H9 (cell line): ENCODE measurements around the gene TPGS1. TPM values are rescaled to one million over a fixed set of nuclear protein-coding genes. Genes with fewer than 3 reads are reported as not detected.
A peak's percentile ranks its signal among the peaks of the same experiment; 100 is the strongest.

Source experiments
- DNase-seq: peaks from one replicate; pipeline ENCODE4 v3.0.0-alpha.2; 2017
- H2AFZ ChIP-seq: one replicate; pipeline ENCODE4 v1.6.1; 2013; ENCODE audit warnings: mild to moderate bottlenecking, low read length, control low read depth, moderate library complexity
- H2AK5ac ChIP-seq: 2 replicates; pipeline ENCODE4 v1.6.1; 2013; ENCODE audit warnings: low read length, control low read depth, mixed read lengths; ENCODE audit not compliant: insufficient read length
- H2BK120ac ChIP-seq: one replicate; pipeline ENCODE4 v1.6.1; 2013; ENCODE audit warnings: low read depth, mild to moderate bottlenecking, low read length, control low read depth, inconsistent platforms; ENCODE audit not compliant: poor library complexity, severe bottlenecking
- H2BK12ac ChIP-seq: 2 replicates; pipeline ENCODE4 v1.6.1; 2013; ENCODE audit warnings: low read length, control low read depth, mixed read lengths, low read depth; ENCODE audit not compliant: insufficient read length
- H2BK15ac ChIP-seq: 2 replicates; pipeline ENCODE4 v1.6.1; 2013; ENCODE audit warnings: low read depth, low read length, control low read depth
- H2BK20ac ChIP-seq: one replicate; pipeline ENCODE4 v1.6.1; 2013; ENCODE audit warnings: low read depth, mild to moderate bottlenecking, low read length, control low read depth, inconsistent platforms; ENCODE audit not compliant: poor library complexity, severe bottlenecking
- H2BK5ac ChIP-seq: 2 replicates; pipeline ENCODE4 v1.6.1; 2013; ENCODE audit warnings: low read length, control low read depth, mixed read lengths; ENCODE audit not compliant: insufficient read length
- H3K14ac ChIP-seq: 2 replicates; pipeline ENCODE4 v1.6.1; 2013; ENCODE audit warnings: low read length, control low read depth; ENCODE audit not compliant: insufficient read depth
- H3K18ac ChIP-seq: 2 replicates; pipeline ENCODE4 v1.6.1; 2013; ENCODE audit warnings: low read depth, mild to moderate bottlenecking, mixed read lengths, low read length, control low read depth; ENCODE audit not compliant: insufficient read length
- H3K23ac ChIP-seq: 2 replicates; pipeline ENCODE4 v1.6.1; 2013; ENCODE audit warnings: low read length, control low read depth, mixed read lengths, low read depth; ENCODE audit not compliant: insufficient read length
- H3K23me2 ChIP-seq: 2 replicates; pipeline ENCODE4 v1.6.1; 2013; ENCODE audit warnings: low read depth, mild to moderate bottlenecking, mixed read lengths, low read length, control low read depth; ENCODE audit not compliant: insufficient read length, poor library complexity, severe bottlenecking
- H3K27ac ChIP-seq: 2 replicates; pipeline ENCODE4 v1.5.1; 2013; ENCODE audit warnings: low read length, control low read depth, mixed read lengths, low read depth; ENCODE audit not compliant: insufficient read length
- H3K27me3 ChIP-seq: 2 replicates; pipeline ENCODE4 v1.6.1; 2013; ENCODE audit warnings: low read length, control low read depth, inconsistent platforms; ENCODE audit not compliant: insufficient read depth
- H3K4ac ChIP-seq: 2 replicates; pipeline ENCODE4 v1.6.1; 2013; ENCODE audit warnings: low read depth, mild to moderate bottlenecking, control low read depth, inconsistent platforms, low read length, moderate library complexity
- H3K4me1 ChIP-seq: 2 replicates; pipeline ENCODE4 v1.6.1; 2013; ENCODE audit warnings: low read length, control low read depth, inconsistent platforms; ENCODE audit not compliant: insufficient read depth
- H3K4me2 ChIP-seq: 2 replicates; pipeline ENCODE4 v1.6.1; 2013; ENCODE audit warnings: low read length, control low read depth, mixed read lengths; ENCODE audit not compliant: insufficient read length, insufficient read depth
- H3K56ac ChIP-seq: 2 replicates; pipeline ENCODE4 v1.6.1; 2013; ENCODE audit warnings: low read depth, mild to moderate bottlenecking, mixed read lengths, low read length, control low read depth; ENCODE audit not compliant: insufficient read length
- H3K79me1 ChIP-seq: 2 replicates; pipeline ENCODE4 v1.6.1; 2013; ENCODE audit warnings: low read depth, mild to moderate bottlenecking, moderate library complexity, low read length, control low read depth, inconsistent platforms; ENCODE audit not compliant: insufficient read depth, poor library complexity, severe bottlenecking
- H3K79me2 ChIP-seq: 2 replicates; pipeline ENCODE4 v1.6.1; 2013; ENCODE audit warnings: low read length, control low read depth, inconsistent platforms; ENCODE audit not compliant: insufficient read depth
- H3K9ac ChIP-seq: 2 replicates; pipeline ENCODE4 v1.6.1; 2013; ENCODE audit warnings: low read length, control low read depth, mixed read lengths; ENCODE audit not compliant: insufficient read length; ENCODE audit errors: extremely low read depth
- H3K9me3 ChIP-seq: one replicate; pipeline ENCODE4 v1.6.1; 2013; ENCODE audit warnings: low read depth, low read length, inconsistent platforms; ENCODE audit not compliant: control insufficient read depth
- H3T11ph ChIP-seq: one replicate; pipeline ENCODE4 v1.6.1; 2013; ENCODE audit warnings: mild to moderate bottlenecking, low read length, control low read depth, inconsistent platforms
- H4K20me1 ChIP-seq: one replicate; pipeline ENCODE4 v1.6.1; 2013; ENCODE audit not compliant: control insufficient read depth, insufficient read length, insufficient read depth
- H4K5ac ChIP-seq: 2 replicates; pipeline ENCODE4 v1.6.1; 2013; ENCODE audit warnings: low read depth, mild to moderate bottlenecking, mixed read lengths, low read length, control low read depth; ENCODE audit not compliant: insufficient read length
- H4K8ac ChIP-seq: replicated peaks from 2 replicates; pipeline ENCODE4 v1.6.1; 2013; ENCODE audit warnings: low read length, control low read depth, mixed read lengths, low read depth; ENCODE audit not compliant: insufficient read length
- H4K91ac ChIP-seq: 2 replicates; pipeline ENCODE4 v1.6.1; 2013; ENCODE audit warnings: low read depth, mild to moderate bottlenecking, moderate library complexity, mixed read lengths, low read length, control low read depth; ENCODE audit not compliant: insufficient read length
- H3K27ac Mint-ChIP-seq, 3 experiments: 2 replicates in 2 of 3; 3 replicates in 1 of 3; pipeline ENCODE4 v1.8.0; 2020 to 2021; ENCODE audit warnings: mixed read lengths in 3 of 3, mild to moderate bottlenecking in 1 of 3, moderate library complexity in 1 of 3
- H3K27me3 Mint-ChIP-seq: 2 replicates; pipeline ENCODE4 v1.8.0; 2021; ENCODE audit warnings: low read depth, mild to moderate bottlenecking, moderate library complexity, mixed read lengths
- H3K36me3 Mint-ChIP-seq, 3 experiments: 2 replicates in 2 of 3; 3 replicates in 1 of 3; pipeline ENCODE4 v1.8.0; 2020 to 2021; ENCODE audit warnings: low read depth in 3 of 3, mixed read lengths in 3 of 3; ENCODE audit not compliant: insufficient read depth in 1 of 3
- H3K4me1 Mint-ChIP-seq, 2 experiments: 2 replicates each; pipeline ENCODE4 v1.8.0; 2020; ENCODE audit warnings: mixed read lengths in 2 of 2
- H3K4me3 Mint-ChIP-seq, 2 experiments: 2 replicates in 1 of 2; 3 replicates in 1 of 2; pipeline ENCODE4 v1.8.0; 2020 to 2021; ENCODE audit warnings: mild to moderate bottlenecking in 2 of 2, mixed read lengths in 2 of 2, moderate library complexity in 1 of 2
- H3K9me3 Mint-ChIP-seq, 2 experiments: 2 replicates in 1 of 2; 3 replicates in 1 of 2; pipeline ENCODE4 v1.8.0; 2020; ENCODE audit warnings: mild to moderate bottlenecking in 2 of 2, mixed read lengths in 2 of 2, moderate library complexity in 1 of 2
- CTCF ChIP-seq: fragments of 200-600 bp; sonication (generic); conservative IDR thresholded peaks from 3 replicates; pipeline ENCODE4 v1.8.0; 2021; ENCODE audit warnings: antibody characterized with exemption, mild to moderate bottlenecking
- WGBS: extraction: QIAGEN DNeasy Blood & Tissue Kit; methylation state at CpG from one replicate; pipeline ENCODE4 v1.1.7; 2013; ENCODE audit warnings: missing lambda C conversion rate, low lambda C conversion rate, mixed read lengths; ENCODE audit not compliant: insufficient read length; ENCODE audit errors: extremely low coverage; 5-methylcytosine and 5-hydroxymethylcytosine counted together
- total RNA-seq: library from RNA; stranded (reverse); gene quantifications from 2 replicates; pipeline ENCODE4 v1.2.1, GENCODE V29; 2021

Gene TPGS1
- total RNA-seq, 1 experiment from 2014 or later, result 7.4 TPM

- Histone ChIP-seq H2AK5ac (no peak overlapping the region), H4K5ac (no peak overlapping the region), H3K4me1 (no peaks in the 10 kb centered on the region), H3T11ph (no peak overlapping the region), H3K27me3 (no peaks in the 10 kb centered on the region), H2BK5ac (no peak overlapping the region), H3K79me2 (no peaks in the 10 kb centered on the region), H4K20me1 (peaks cover 5% of the 10 kb centered on the region), H3K23me2 (peaks cover 8% of the 10 kb centered on the region), H2BK15ac (no peak overlapping the region), H3K56ac (no peak overlapping the region), H3K14ac (no peak overlapping the region), H3K9me3 (no peaks in the 10 kb centered on the region), H2BK120ac (no peak overlapping the region), H3K18ac (no peak overlapping the region), H2AFZ (no peak overlapping the region), H3K79me1 (no peaks in the 10 kb centered on the region), H2BK20ac (no peak overlapping the region), H3K27ac (no peak overlapping the region), H3K4ac (no peak overlapping the region), H2BK12ac (no peak overlapping the region), H4K8ac (no peak overlapping the region), H4K91ac (no peak overlapping the region), H3K23ac (no peak overlapping the region), H3K9ac (no peak overlapping the region), H3K4me2 (peak overlapping the region; percentile 38)
- H3K4me1 Mint-ChIP-seq, result peaks cover 19 to 20% of the 10 kb centered on the region in 2 experiments
- WGBS, result no CpG with 5 or more reads among the region's 30 CpGs
- DNase-seq, result peak; percentile 78
- peaks cover 10 to 26% (median 10%) of the 10 kb centered on the region in 3 experiments; a peak in 6 of 7 replicates for H3K36me3 Mint-ChIP-seq
- H3K27me3 Mint-ChIP-seq, result peaks cover 9% of the 10 kb centered on the region
- peak overlapping the region; percentile 53 to 77 for H3K4me3 Mint-ChIP-seq
- TF ChIP-seq CTCF, result no peak
- H3K27ac Mint-ChIP-seq, result peak overlapping the region in 2 of 3 experiments; percentile 13 to 94; a peak in 3 of 7 replicates
- peaks cover 5 to 7% of the 10 kb centered on the region in 2 experiments; a peak in 3 of 5 replicates for H3K9me3 Mint-ChIP-seq
Measured at GRCh38 chr19:511101-511851, 4.0 kb downstream of the TPGS1 start.
